Tibial nerve (tissue), 4 donors: ENCODE results near the gene SYTL1.

Source experiments
- CTCF ChIP-seq, 5 experiments: fragments of 200-600 bp in 3 of 5; fragments of 450-650 bp in 2 of 5; sonication (generic) in 3 of 5; IDR thresholded peaks; one replicate each; pipeline ENCODE4 v1.5.1; 2016 to 2019; ENCODE audit warnings: antibody characterized with exemption in 5 of 5, mild to moderate bottlenecking in 3 of 5, moderate library complexity in 2 of 5
- EP300 ChIP-seq, 2 donors: sonication (generic); formaldehyde crosslinking; IDR thresholded peaks; one replicate each; pipeline ENCODE4 v1.6.1; 2017; ENCODE audit warnings: antibody characterized with exemption in 2 of 2, mild to moderate bottlenecking in 1 of 2
- POLR2A ChIP-seq, 2 donors: fragments of 450-650 bp; IDR thresholded peaks; one replicate each; pipeline ENCODE4 v1.6.1; 2017; ENCODE audit warnings: antibody characterized with exemption in 2 of 2, mild to moderate bottlenecking in 2 of 2, moderate library complexity in 2 of 2

DNA sequence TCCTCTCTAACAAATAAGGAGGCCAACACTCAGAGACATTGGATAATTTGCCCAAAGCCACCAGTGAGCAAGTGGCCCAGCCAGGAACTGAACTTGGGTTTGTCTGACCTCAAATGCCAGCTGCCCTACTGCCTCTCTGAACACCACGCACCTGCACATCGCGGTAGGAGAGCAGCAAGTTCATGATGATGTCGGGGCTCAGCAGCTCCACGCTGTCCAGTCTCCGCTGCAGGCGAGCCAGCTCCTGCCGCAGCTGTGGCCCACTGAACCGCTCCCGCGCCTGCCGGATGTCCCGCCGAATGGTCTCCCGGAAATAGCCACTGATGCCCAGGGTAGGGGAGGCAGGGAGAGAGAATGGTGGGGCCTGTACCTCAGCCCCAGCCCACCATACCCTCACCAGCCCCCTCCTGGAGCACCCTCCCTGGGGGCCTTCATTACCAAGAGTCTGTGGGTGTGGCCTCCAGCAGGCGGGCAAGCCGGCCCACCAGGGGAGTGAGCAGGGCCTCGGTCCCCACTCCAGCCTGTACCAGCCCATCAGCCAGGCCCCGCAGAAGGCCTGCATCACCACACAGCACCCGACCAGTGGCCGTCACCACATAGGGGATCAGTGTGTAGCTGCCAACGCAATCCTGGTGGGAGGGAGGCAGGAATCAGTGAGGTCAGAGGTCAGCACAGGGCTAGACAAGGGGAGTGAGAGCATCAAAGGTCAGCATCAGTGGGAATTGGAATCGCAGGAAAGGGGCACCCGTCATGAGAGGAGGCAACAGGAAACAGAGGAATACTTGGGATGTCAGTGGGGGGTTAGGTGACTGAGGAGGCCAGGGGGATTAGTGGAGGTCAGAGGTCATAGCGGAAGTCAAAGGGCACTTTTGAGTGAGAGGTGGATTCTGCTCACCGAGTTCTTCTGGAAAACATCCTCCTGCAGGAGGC lies 22.2 kb downstream of the SYTL1 start:
- no peak for TF ChIP-seq CTCF (IDR thresholded peaks at IDR 0.05)
- no peak for TF ChIP-seq POLR2A (IDR thresholded peaks at IDR 0.05)
- TF ChIP-seq EP300 (IDR thresholded peaks at IDR 0.05), result no peak
